OCI-LY3 (cell line): ENCODE measurements around the gene BIRC6.
"Not testable (repeated sequence)": the region's sequence is repeated elsewhere in the genome, so short reads cannot be mapped to it uniquely, and the experiment has no call there.

ENCODE experiments used
- EZH2phosphoT487 ChIP-seq: fragments of 200-600 bp; shearing (Covaris generic); IDR thresholded peaks from 2 replicates; pipeline ENCODE4 v1.6.1; 2018; ENCODE audit warnings: antibody characterized with exemption, mixed run types, low read depth
- TF ChIP-seq, protein P1 (sequence below): fragments of 200-600, 300-600 bp; sonication (generic); IDR thresholded peaks from 2 replicates; pipeline ENCODE4 v1.5.1; 2014; ENCODE audit warnings: antibody characterized with exemption, low read length, low read depth

GRCh38 chr2:32329180-32329980 is 27.4 kb upstream of the BIRC6 start:
- TF ChIP-seq, protein P1, sequence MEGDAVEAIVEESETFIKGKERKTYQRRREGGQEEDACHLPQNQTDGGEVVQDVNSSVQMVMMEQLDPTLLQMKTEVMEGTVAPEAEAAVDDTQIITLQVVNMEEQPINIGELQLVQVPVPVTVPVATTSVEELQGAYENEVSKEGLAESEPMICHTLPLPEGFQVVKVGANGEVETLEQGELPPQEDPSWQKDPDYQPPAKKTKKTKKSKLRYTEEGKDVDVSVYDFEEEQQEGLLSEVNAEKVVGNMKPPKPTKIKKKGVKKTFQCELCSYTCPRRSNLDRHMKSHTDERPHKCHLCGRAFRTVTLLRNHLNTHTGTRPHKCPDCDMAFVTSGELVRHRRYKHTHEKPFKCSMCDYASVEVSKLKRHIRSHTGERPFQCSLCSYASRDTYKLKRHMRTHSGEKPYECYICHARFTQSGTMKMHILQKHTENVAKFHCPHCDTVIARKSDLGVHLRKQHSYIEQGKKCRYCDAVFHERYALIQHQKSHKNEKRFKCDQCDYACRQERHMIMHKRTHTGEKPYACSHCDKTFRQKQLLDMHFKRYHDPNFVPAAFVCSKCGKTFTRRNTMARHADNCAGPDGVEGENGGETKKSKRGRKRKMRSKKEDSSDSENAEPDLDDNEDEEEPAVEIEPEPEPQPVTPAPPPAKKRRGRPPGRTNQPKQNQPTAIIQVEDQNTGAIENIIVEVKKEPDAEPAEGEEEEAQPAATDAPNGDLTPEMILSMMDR: not testable (repeated sequence)
- not testable (repeated sequence) for TF ChIP-seq EZH2phosphoT487
